HG02885 (cell line): ENCODE data around the gene LTBP2.

Experiments used
- ATAC-seq: cut with Tn5 transposase; IDR thresholded peaks from one replicate; pipeline ENCODE4 v1.9.1; 2021; ENCODE audit warnings: mild to moderate bottlenecking; ENCODE audit not compliant: unreplicated experiment, poor library complexity

LTBP2 gene

DNA sequence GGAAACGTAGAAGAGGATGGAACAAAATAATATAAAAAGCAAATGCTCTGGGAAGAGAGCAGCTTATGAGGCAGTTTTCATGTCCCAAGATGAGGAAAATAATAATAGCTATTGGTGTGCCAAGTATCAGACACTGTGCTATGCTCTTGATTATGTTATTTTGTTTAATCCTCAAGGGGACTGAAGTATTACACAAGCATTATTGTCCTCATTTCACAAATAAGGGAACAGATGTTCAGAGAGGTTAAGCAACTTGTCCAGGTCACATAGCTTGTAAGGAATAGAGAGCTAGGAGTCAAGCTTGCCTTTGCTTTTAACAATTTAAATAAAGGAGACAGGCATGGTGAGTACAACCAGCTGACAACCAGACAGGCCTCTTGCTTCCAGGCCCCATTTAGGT, 26.9 kb upstream of the LTBP2 start:
- no peak for ATAC-seq

DNA sequence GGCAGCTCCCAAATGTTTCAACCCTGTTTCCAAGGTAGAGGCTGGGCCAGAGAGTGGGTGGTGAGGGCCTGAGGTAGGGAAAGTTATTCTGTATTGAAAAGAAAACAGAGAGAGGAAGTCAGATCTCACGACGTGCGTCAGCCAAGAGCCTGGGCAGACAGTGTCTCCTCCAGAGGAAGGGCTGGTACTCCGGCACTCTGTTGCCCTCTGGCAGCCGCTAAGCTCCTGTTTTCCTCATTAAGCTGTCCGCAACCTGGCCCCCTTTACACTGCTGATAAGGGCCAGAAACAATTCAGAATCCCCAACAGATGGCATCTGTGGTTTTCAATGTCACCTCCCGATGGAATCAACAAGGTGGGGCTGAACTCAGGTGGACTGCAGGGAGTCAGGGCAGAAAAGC, 26.0 kb upstream of the LTBP2 start:
- ATAC-seq = no peak

DNA sequence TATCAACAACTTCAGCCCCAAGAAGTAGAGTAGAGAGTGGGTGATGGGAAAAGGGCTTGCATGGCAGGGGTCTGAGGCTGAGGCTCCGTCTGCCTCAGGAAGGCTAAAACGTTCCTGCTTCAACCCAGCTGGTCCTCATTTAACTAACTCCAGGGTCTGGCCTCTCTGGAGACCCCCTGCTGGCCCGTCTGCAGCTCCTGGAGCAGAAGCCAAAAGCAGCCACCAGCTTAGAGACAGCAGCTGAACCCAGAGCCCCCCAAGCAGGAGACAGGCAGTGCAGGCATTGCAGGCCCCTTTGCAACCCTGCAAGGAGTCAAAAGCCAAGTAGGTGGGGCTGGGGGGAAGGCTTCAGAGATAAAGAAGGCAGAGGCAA, 25.1 kb upstream of the LTBP2 start:
- ATAC-seq = no peak

DNA sequence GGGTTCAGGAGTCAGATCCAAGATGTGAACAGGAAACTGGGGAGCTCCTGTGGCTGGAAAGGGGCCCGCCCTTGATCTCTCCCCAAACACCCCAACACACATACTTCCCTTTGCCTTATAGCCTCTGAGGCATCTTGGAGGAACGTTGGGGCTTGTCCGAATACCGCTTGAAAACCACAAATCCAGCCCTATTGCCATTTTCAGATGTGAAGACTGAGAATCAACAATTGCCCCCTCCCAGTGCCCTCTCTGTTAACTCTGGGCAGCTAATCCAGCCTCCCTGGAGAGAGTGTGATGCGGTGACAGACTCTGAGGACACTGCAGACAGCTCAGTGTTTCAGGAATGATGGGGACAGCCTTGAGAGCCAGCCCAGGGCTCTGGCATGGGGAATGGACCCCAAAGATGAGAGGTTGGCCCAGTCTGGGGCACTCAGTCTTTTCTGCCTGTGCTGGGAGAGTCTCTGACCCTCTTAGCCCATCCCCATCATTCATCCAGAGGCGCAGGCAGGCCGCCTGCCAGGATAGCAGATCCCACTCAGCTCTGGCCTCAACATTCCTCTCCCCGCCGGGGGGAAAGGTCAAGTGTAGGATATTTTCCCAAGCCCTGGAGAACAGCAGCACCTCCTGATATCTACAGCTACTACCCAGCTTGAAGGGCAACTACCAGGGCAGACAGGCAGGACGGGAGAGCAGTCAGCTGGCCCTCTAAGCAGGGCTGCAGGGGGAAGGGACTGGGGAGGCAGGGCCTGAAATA, 24.6 kb upstream of the LTBP2 start:
- ATAC-seq = no peak

GRCh38 chr14:74635847-74636246, 23.8 kb upstream of the LTBP2 start:
- no peak for ATAC-seq

- no peak for ATAC-seq
Observed at GRCh38 chr14:74634964-74635363, 22.9 kb upstream of the LTBP2 start.

GRCh38 chr14:74634481-74634880, 22.4 kb upstream of the LTBP2 start:
- ATAC-seq = no peak

DNA sequence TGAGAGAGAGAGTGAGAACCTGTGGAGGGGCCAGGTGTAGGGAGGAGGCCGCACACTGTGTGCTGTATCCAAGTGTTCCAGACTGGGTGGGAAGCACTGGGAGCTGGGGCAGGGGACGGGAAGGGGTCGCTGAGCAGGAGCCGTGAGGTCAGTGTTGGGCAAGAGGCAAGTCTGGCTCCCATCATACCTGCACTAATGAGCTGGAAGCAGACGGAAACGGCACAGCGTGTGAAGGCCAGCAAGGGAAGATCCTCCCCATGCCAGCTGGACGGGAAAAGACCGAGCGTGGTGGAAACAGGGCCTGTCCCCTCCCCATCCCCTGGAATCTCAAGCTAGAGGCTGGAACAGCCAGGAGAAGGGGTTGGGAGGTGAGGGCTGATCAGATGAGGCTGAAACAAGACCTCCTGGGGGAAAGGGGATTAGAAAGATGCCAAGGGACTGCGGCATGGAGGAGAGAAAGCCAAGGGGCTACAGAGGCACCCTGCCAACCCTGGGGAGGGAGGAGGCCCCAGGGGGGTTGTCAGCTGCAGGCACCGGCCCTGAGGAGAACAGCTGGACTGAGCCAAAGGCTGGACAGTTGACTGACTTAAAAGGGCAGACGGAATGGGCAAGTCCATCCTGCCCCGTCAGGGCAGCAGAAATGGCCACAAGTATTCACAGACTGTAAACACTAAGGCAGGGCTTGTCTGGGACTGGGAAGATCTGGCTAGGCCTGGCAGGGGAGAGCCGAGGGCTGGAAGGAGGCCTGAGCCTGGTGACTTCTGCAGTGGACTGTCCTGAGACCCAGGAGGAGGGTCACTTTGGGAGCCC, 19.0 kb upstream of the LTBP2 start:
- ATAC-seq = no peak

GRCh38 chr14:74628418-74628817, 16.4 kb upstream of the LTBP2 start:
- no peak for ATAC-seq

DNA sequence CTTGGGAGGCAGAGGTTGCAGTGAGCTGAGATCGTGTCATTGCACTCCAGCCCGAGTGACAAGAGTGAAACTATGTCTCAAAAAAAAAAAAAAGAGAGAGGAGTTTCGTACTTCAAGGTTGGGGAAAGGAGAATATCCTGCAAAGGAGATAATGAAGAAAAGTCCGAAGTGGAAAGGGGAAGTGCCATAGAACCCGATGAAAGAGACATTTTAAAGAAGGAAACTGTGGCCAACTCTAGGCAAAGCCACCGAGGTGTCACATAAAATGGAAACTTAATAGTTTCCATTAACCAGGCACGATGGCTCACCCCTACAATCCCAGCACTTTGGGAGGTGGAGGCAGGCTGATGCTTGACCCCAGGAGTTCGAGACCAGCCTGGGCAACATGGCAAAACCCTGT, 15.0 kb upstream of the LTBP2 start:
- no peak for ATAC-seq

- no peak for ATAC-seq
Observed at GRCh38 chr14:74622257-74622656, 10.2 kb upstream of the LTBP2 start.

- no peak for ATAC-seq
Observed at GRCh38 chr14:74621556-74621955, 9.5 kb upstream of the LTBP2 start.

GRCh38 chr14:74620923-74621322, 8.9 kb upstream of the LTBP2 start:
- no peak for ATAC-seq

GRCh38 chr14:74620497-74620921, 8.5 kb upstream of the LTBP2 start:
- no peak for ATAC-seq

- ATAC-seq = no peak
Observed at GRCh38 chr14:74619672-74620131, 7.7 kb upstream of the LTBP2 start.

GRCh38 chr14:74618078-74618952, 6.3 kb upstream of the LTBP2 start:
- no peak for ATAC-seq

GRCh38 chr14:74616996-74617700, 5.1 kb upstream of the LTBP2 start:
- no peak for ATAC-seq

- ATAC-seq = no peak
Observed at GRCh38 chr14:74616507-74616906, 4.5 kb upstream of the LTBP2 start.

DNA sequence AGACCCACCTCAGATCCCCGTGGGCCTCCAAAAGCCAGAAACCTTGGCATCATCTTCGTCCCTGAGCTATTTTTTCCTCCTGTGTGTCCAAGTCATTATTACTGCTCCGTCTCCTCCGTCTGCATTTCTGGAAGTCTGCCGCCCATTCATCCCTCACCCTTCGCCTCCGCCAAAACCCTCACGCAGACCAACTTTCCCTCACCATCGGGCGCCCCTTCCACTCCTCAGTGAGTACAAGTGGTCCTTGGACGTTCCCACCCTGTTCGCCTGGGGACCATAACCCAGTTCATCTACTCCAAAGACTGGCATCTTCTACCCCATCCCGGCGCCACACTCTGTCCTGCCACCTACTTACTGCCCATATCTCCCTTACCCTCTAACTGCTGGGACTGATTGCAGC, 3.7 kb upstream of the LTBP2 start:
- ATAC-seq = no peak
